A673 (cell line): ENCODE measurements around the gene GATB. TPM values are rescaled to one million over a fixed set of nuclear protein-coding genes. Genes with fewer than 3 reads are reported as not detected.

Experiments used
- BruUV-seq: library from RNA; stranded (reverse); fragments of 400-500 nt; replicated peaks from 2 replicates; lab custom pipeline; 2021; lab: Mats Ljungman, UMichigan
- CTCF ChIA-PET: fragments of 300-600 bp; sonication (Branson Sonifier 250); formaldehyde crosslinking; loops from one replicate; lab custom pipeline; 2022; ENCODE audit warnings: antibody characterized with exemption; lab: Charles Lee
- POLR2A ChIA-PET: fragments of 300-600 bp; sonication (Branson Sonifier 250); formaldehyde crosslinking; loops from one replicate; lab custom pipeline; 2022; ENCODE audit warnings: antibody characterized with exemption; ENCODE audit not compliant: low non-redundant PET; lab: Charles Lee
- DNase-seq: peaks from one replicate; pipeline ENCODE4 v3.0.0-alpha.2; 2015; ENCODE audit warnings: low spot score
- H3K27ac ChIP-seq: fragments of 200-600 bp; sonication (generic); 2 replicates; pipeline ENCODE4 v1.5.1; 2016; ENCODE audit warnings: mixed run types, low read depth, mild to moderate bottlenecking, mixed read lengths, antibody characterized with exemption, low read length; ENCODE audit not compliant: poor library complexity, severe bottlenecking
- H3K27me3 ChIP-seq: fragments of 200-600 bp; sonication (generic); replicated peaks from 2 replicates; pipeline ENCODE4 v1.6.1; 2017; ENCODE audit warnings: mixed run types, low read depth, mild to moderate bottlenecking, mixed read lengths, antibody characterized with exemption, low read length; ENCODE audit not compliant: insufficient read depth, poor library complexity
- H3K36me3 ChIP-seq: fragments of 200-600 bp; sonication (generic); 2 replicates; pipeline ENCODE4 v1.6.1; 2016; ENCODE audit warnings: mixed run types, mild to moderate bottlenecking, mixed read lengths, antibody characterized with exemption, low read length; ENCODE audit not compliant: insufficient read depth, poor library complexity, severe bottlenecking
- H3K4me1 ChIP-seq: fragments of 200-600 bp; sonication (generic); 2 replicates; pipeline ENCODE4 v1.6.1; 2017; ENCODE audit warnings: mixed run types, mild to moderate bottlenecking, mixed read lengths, antibody characterized with exemption, low read length; ENCODE audit not compliant: insufficient read depth, poor library complexity, severe bottlenecking
- H3K4me3 ChIP-seq: fragments of 200-600 bp; sonication (generic); 2 replicates; pipeline ENCODE4 v1.5.1; 2016; ENCODE audit warnings: low read depth, mixed run types, mild to moderate bottlenecking, mixed read lengths, low read length; ENCODE audit not compliant: poor library complexity, severe bottlenecking
- H3K9me3 ChIP-seq: fragments of 200-600 bp; sonication (generic); 2 replicates; pipeline ENCODE4 v1.6.1; 2016; ENCODE audit warnings: mixed run types, low read depth, mild to moderate bottlenecking, mixed read lengths, antibody characterized with exemption, low read length; ENCODE audit not compliant: poor library complexity, severe bottlenecking
- EZH2 ChIP-seq: fragments of 200-600 bp; sonication (generic); IDR thresholded peaks from 2 replicates; pipeline ENCODE4 v1.6.1; 2017; ENCODE audit warnings: borderline replicate concordance, low read depth, mild to moderate bottlenecking, mixed read lengths, antibody characterized with exemption, low read length; ENCODE audit not compliant: poor library complexity, severe bottlenecking
- intact Hi-C: fragments of 100-400 bp; cut with micrococcal nuclease; formaldehyde crosslinking; loops from one replicate; pipeline ENCODE4 v1.10.0; 2022; ENCODE audit not compliant: unreplicated experiment
- total RNA-seq: library from RNA; stranded (reverse); gene quantifications from 2 replicates; pipeline ENCODE4 v1.2.3, GENCODE V29; 2021
- TF ChIP-seq, protein P1 (sequence below): fragments of 300-800, 200-600 bp; sonication (generic); conservative IDR thresholded peaks from 2 replicates; pipeline ENCODE4 v1.5.1; 2017; ENCODE audit warnings: low read depth, mild to moderate bottlenecking, antibody characterized with exemption, low read length, moderate library complexity, mixed read lengths

GATB gene
- total RNA-seq, 1 experiment from 2014 or later = 23.8 TPM

GRCh38 chr4:151709071-151709470 lies 51.7 kb downstream of the GATB start:
- no TSS peak for BruUV-seq
- DNase-seq = no peak
- TF ChIP-seq, protein P1, sequence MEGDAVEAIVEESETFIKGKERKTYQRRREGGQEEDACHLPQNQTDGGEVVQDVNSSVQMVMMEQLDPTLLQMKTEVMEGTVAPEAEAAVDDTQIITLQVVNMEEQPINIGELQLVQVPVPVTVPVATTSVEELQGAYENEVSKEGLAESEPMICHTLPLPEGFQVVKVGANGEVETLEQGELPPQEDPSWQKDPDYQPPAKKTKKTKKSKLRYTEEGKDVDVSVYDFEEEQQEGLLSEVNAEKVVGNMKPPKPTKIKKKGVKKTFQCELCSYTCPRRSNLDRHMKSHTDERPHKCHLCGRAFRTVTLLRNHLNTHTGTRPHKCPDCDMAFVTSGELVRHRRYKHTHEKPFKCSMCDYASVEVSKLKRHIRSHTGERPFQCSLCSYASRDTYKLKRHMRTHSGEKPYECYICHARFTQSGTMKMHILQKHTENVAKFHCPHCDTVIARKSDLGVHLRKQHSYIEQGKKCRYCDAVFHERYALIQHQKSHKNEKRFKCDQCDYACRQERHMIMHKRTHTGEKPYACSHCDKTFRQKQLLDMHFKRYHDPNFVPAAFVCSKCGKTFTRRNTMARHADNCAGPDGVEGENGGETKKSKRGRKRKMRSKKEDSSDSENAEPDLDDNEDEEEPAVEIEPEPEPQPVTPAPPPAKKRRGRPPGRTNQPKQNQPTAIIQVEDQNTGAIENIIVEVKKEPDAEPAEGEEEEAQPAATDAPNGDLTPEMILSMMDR = no peak
- TF ChIP-seq EZH2 = no peak
- Histone ChIP-seq H3K27me3 (no peaks in the 10 kb centered on the region), H3K36me3 (no peaks in the 10 kb centered on the region), H3K9me3 (no peaks in the 10 kb centered on the region), H3K4me3 (no peak overlapping the region), H3K4me1 (no peaks in the 10 kb centered on the region), H3K27ac (no peak overlapping the region)
- ChIA-PET POLR2A (no interaction called here), CTCF (no interaction called here)
- intact Hi-C loops = no loop called here

- Histone ChIP-seq H3K27me3 (no peaks in the 10 kb centered on the region), H3K4me1 (peaks cover 1% of the 10 kb centered on the region), H3K36me3 (no peaks in the 10 kb centered on the region), H3K27ac (no peak overlapping the region), H3K4me3 (no peak overlapping the region), H3K9me3 (no peaks in the 10 kb centered on the region)
- ChIA-PET POLR2A (no interaction called here), CTCF (no interaction called here)
- TF ChIP-seq, protein P1 = no peak
- TF ChIP-seq EZH2 = no peak
- BruUV-seq = no TSS peak
- no peak for DNase-seq
- intact Hi-C loops = no loop called here
Measured at GRCh38 chr4:151708100-151708499, 52.7 kb downstream of the GATB start.

- Histone ChIP-seq H3K36me3 (no peaks in the 10 kb centered on the region), H3K9me3 (no peaks in the 10 kb centered on the region), H3K27ac (no peak overlapping the region), H3K4me3 (no peak overlapping the region), H3K27me3 (no peaks in the 10 kb centered on the region), H3K4me1 (peaks cover 13% of the 10 kb centered on the region)
- intact Hi-C loops = no loop called here
- no peak for TF ChIP-seq EZH2
- BruUV-seq = no TSS peak
- CTCF ChIA-PET = no interaction called here
- DNase-seq = no peak
- POLR2A ChIA-PET = interaction anchor here (0.6 kb wide), 1 partner anchor 148 kb away, joined by 3 read pairs; no protein-coding TSS in a partner anchor
Measured at GRCh38 chr4:151703401-151703800, 57.4 kb downstream of the GATB start.

DNA sequence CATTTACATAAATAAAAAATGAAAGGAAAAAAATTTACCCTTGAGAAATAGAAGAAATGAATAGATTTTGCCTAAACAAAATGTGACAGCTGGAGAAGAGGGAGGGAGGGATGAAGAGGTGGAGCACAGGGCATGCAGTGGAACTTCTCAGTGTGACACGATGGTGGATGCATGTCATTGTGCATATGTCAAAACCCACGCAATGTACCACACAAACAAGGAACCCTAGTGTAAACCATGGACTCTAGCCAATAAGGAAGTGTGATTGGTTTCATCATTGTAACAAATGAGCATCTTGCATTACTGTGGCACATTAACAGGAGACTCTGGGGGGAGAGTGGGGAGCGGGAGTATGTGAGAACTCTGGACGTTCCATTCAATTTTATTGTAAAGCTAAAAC lies 58.6 kb downstream of the GATB start:
- no peak for TF ChIP-seq EZH2
- TF ChIP-seq, protein P1 = no peak
- no TSS peak for BruUV-seq
- H3K36me3 ChIP-seq = no peaks in the 10 kb centered on the region
- intact Hi-C loops = no loop called here
- H3K27me3 ChIP-seq = no peaks in the 10 kb centered on the region
- ChIA-PET POLR2A (no interaction called here), CTCF (no interaction called here)
- H3K9me3 ChIP-seq = no peaks in the 10 kb centered on the region
- H3K4me3 ChIP-seq = no peak overlapping the region
- no peak overlapping the region for H3K27ac ChIP-seq
- peaks cover 13% of the 10 kb centered on the region for H3K4me1 ChIP-seq
- DNase-seq = no peak
